Esophagus squamous epithelium (tissue), 5 donors: Measurements from ENCODE around the gene TPO. TPM values are rescaled to one million over a fixed set of nuclear protein-coding genes. Genes with fewer than 3 reads are reported as not detected.

ENCODE experiments used
- DNase-seq: peaks from one replicate; lab custom pipeline; 2025; lab: John Stamatoyannopoulos, UW
- H3K27ac ChIP-seq, 4 donors: fragments of 200-600 bp; sonication (generic); one replicate each; pipeline ENCODE4 v1.5.1; 2016 to 2019; ENCODE audit warnings: mild to moderate bottlenecking in 1 of 4
- H3K27me3 ChIP-seq, 4 donors: fragments of 200-600 bp; sonication (generic); 1 replicate in 3 of 4; 2 replicates in 1 of 4; pipeline versions ENCODE4 v1.5.1 to v1.6.0; 2017 to 2021; ENCODE audit warnings: antibody characterized with exemption in 1 of 4
- H3K36me3 ChIP-seq, 3 donors: fragments of 200-600 bp; sonication (generic); one replicate each; pipeline ENCODE4 v1.5.1; 2016 to 2019
- H3K4me1 ChIP-seq, 3 donors: fragments of 200-600 bp; sonication (generic); one replicate each; pipeline ENCODE4 v1.5.1; 2017 to 2019
- H3K4me3 ChIP-seq, 4 donors: fragments of 200-600 bp; sonication (generic); 1 replicate in 3 of 4; 2 replicates in 1 of 4; pipeline ENCODE4 v1.5.1; 2016 to 2019; ENCODE audit warnings: mild to moderate bottlenecking in 2 of 4, moderate library complexity in 1 of 4
- H3K9me3 ChIP-seq, 3 donors: fragments of 200-600 bp; sonication (generic); one replicate each; pipeline ENCODE4 v1.5.1; 2016 to 2019
- CTCF ChIP-seq, 6 experiments: fragments of 450-650 bp in 4 of 6; fragments of 200-600 bp in 2 of 6; sonication (generic) in 2 of 6; IDR thresholded peaks; one replicate each; pipeline ENCODE4 v1.5.1; 2016 to 2019; ENCODE audit warnings: antibody characterized with exemption in 6 of 6, mild to moderate bottlenecking in 4 of 6, moderate library complexity in 4 of 6
- POLR2A ChIP-seq, 4 donors: fragments of 450-650 bp; IDR thresholded peaks; one replicate each; pipeline ENCODE4 v1.6.1; 2017; ENCODE audit warnings: antibody characterized with exemption in 4 of 4, mild to moderate bottlenecking in 4 of 4, moderate library complexity in 3 of 4
- WGBS, 2 donors: methylation state at CpG; one replicate each; pipeline ENCODE4 v1.1.5; 2018; 5-methylcytosine and 5-hydroxymethylcytosine counted together
- intact Hi-C: fragments of 100-400 bp; cut with DNase I; formaldehyde crosslinking; loops from one replicate; pipeline ENCODE4 v1.15.0; 2022
- total RNA-seq, 4 donors: library from RNA; depleted of rRNA; stranded (reverse); fragments of >200 nt; gene quantifications; one replicate each; pipeline ENCODE4 v1.1.0, GENCODE V29; 2016
- donor health status: DM: yes; HTN: yes; CAD: no.

Gene TPO
- total RNA-seq, 4 donors from 2014 or later = 0.31 to 4.6 (median 2.7) TPM

DNA sequence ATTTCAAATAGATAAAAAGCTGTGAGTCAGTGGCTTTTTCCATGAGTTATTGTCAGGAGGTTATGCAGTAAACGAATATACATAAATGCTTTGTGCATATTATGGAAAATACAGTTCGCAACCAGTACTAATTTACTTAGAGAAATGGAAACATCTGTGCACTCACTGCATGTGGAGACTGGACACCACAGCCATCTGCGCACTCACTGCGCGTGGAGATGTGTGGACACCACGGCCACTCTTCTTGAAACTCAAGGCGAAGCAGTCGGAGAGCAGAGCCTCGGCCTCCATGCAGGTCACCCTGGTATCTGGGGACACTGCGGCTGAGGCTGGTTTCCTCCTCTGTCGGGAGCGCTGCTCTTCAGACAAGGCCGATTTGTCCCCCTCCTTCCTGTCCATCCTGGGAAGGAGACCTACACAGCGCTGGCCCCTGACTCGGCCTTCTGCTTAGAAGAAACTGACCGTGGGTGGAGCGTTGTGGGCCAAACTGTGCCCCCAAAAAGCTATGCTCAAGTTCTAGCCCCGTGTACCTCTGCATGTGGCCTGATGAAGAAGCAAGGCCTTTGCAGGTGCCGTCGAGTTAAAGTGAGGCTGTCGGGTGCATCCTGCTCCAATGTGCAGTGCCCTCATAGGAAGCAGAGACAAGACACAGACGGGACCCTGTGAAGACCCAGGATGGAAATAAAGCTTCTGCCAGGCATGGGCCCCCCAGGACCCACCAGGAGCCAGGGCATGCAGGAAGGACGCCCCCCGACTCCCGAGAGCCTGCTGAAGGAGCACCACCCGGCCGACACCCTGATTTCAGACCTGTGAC is 88.0 kb downstream of the TPO start:
- Histone ChIP-seq H3K27me3 (peaks cover 0 to 13% (median 0%) of the 10 kb centered on the region in 4 donors), H3K27ac (no peak overlapping the region), H3K4me1 (no peaks in the 10 kb centered on the region), H3K9me3 (no peaks in the 10 kb centered on the region), H3K36me3 (no peaks in the 10 kb centered on the region), H3K4me3 (no peak overlapping the region)
- intact Hi-C loops = no loop called here
- no peak for DNase-seq
- 81 to 96% methylated on average over 12 to 16 of the region's 27 CpGs for WGBS, 2 donors
- TF ChIP-seq POLR2A (IDR thresholded peaks at IDR 0.05) (no peak), CTCF (IDR thresholded peaks at IDR 0.05) (no peak)

GRCh38 chr2:1501991-1502390 is 88.7 kb downstream of the TPO start:
- DNase-seq = no peak
- H3K27ac ChIP-seq = no peak overlapping the region
- TF ChIP-seq POLR2A (IDR thresholded peaks at IDR 0.05) = no peak
- WGBS, 2 donors = 74 to 77% methylated on average over 6 of the region's 6 CpGs
- peaks cover 0 to 8% (median 0%) of the 10 kb centered on the region in 4 donors for H3K27me3 ChIP-seq
- no peak overlapping the region for H3K4me3 ChIP-seq
- no peaks in the 10 kb centered on the region for H3K36me3 ChIP-seq
- no peaks in the 10 kb centered on the region for H3K4me1 ChIP-seq
- intact Hi-C loops = no loop called here
- no peaks in the 10 kb centered on the region for H3K9me3 ChIP-seq

DNA sequence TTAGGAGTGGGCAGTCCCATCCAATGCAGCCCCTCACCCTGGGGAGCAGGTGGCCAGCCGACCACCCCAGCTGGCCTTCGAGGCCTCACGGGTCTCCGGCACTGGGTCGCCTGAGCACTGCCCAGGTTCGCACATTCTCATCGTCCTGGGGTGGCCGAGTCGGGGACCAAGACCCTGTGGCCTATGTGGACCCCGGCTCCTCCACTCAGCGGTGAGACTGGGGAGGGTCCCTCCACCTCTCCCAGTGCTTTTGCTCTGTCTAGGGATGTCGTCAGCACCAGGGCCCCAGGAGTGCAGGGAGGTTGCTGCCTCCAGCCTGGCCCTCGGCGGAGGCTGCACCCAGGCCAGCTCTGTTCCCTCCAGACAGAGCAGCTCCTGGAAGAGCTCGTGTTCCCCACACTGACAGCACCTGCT is 89.6 kb downstream of the TPO start:
- H3K27me3 ChIP-seq = peaks cover 0 to 4% (median 0%) of the 10 kb centered on the region in 4 donors
- no peak overlapping the region for H3K27ac ChIP-seq
- no peaks in the 10 kb centered on the region for H3K9me3 ChIP-seq
- intact Hi-C loops = no loop called here
- H3K4me1 ChIP-seq = no peaks in the 10 kb centered on the region
- TF ChIP-seq POLR2A (IDR thresholded peaks at IDR 0.05) (no peak), CTCF (IDR thresholded peaks at IDR 0.05) (no peak)
- DNase-seq = no peak
- H3K36me3 ChIP-seq = no peaks in the 10 kb centered on the region
- H3K4me3 ChIP-seq = no peak overlapping the region
- no CpG with 5 or more reads among the region's 15 CpGs for WGBS, 2 donors

GRCh38 chr2:1503471-1504310 is 90.4 kb downstream of the TPO start:
- no peak for TF ChIP-seq CTCF (IDR thresholded peaks at IDR 0.05)
- no peak for TF ChIP-seq POLR2A (IDR thresholded peaks at IDR 0.05)
- intact Hi-C loops = no loop called here
- Histone ChIP-seq H3K36me3 (no peaks in the 10 kb centered on the region), H3K27me3 (no peaks in the 10 kb centered on the region), H3K9me3 (no peaks in the 10 kb centered on the region), H3K27ac (no peak overlapping the region), H3K4me1 (no peaks in the 10 kb centered on the region), H3K4me3 (no peak overlapping the region)
- DNase-seq = no peak
- 58 to 75% methylated on average over 9 to 17 of the region's 36 CpGs for WGBS, 2 donors

GRCh38 chr2:1504311-1504750 is 91.1 kb downstream of the TPO start:
- TF ChIP-seq POLR2A (IDR thresholded peaks at IDR 0.05) (no peak), CTCF (IDR thresholded peaks at IDR 0.05) (no peak)
- no peak overlapping the region for H3K27ac ChIP-seq
- no peak overlapping the region for H3K4me3 ChIP-seq
- no peaks in the 10 kb centered on the region for H3K36me3 ChIP-seq
- DNase-seq = no peak
- peaks cover 0 to 2% (median 0%) of the 10 kb centered on the region in 3 donors for H3K4me1 ChIP-seq
- H3K27me3 ChIP-seq = no peaks in the 10 kb centered on the region
- intact Hi-C loops = no loop called here
- H3K9me3 ChIP-seq = no peaks in the 10 kb centered on the region
- WGBS, 2 donors = 75 to 86% methylated on average over 9 to 10 of the region's 10 CpGs
